Brain microvascular endothelial cell (primary cell): ENCODE results near the gene TCEANC2.

Experiments used
- DNase-seq: peaks from one replicate; pipeline ENCODE4 v3.0.0-alpha.2; 2020
- H3K27ac ChIP-seq: fragments of 250-450 bp; sonication (Bioruptor Pico); 2 replicates; pipeline ENCODE4 v1.5.1; 2020; ENCODE audit warnings: mild to moderate bottlenecking, moderate library complexity
- H3K27me3 ChIP-seq: fragments of 250-450 bp; sonication (Bioruptor Pico); replicated peaks from 2 replicates; pipeline ENCODE4 v1.5.1; 2020; ENCODE audit warnings: mild to moderate bottlenecking
- H3K36me3 ChIP-seq: fragments of 250-450 bp; sonication (Bioruptor Pico); replicated peaks from 2 replicates; pipeline ENCODE4 v1.5.1; 2020; ENCODE audit warnings: mild to moderate bottlenecking
- H3K4me3 ChIP-seq: 2 replicates; pipeline ENCODE4 v1.5.1; 2011; ENCODE audit warnings: low read depth, mild to moderate bottlenecking, control low read depth, low read length, moderate library complexity
- in situ Hi-C: cut with HindIII; loops from 2 replicates; pipeline ENCODE4 v1.10.0; 2017; ENCODE audit warnings: low sequenced_read_pairs, low pct_ligation_motif_present
- TF ChIP-seq, protein P1 (sequence below): IDR thresholded peaks from 2 replicates; pipeline ENCODE4 v1.5.1; 2011; ENCODE audit warnings: low read depth, mild to moderate bottlenecking, moderate library complexity, low read length, control low read depth, inconsistent platforms; ENCODE audit errors: missing control alignments

The TCEANC2 gene

DNA sequence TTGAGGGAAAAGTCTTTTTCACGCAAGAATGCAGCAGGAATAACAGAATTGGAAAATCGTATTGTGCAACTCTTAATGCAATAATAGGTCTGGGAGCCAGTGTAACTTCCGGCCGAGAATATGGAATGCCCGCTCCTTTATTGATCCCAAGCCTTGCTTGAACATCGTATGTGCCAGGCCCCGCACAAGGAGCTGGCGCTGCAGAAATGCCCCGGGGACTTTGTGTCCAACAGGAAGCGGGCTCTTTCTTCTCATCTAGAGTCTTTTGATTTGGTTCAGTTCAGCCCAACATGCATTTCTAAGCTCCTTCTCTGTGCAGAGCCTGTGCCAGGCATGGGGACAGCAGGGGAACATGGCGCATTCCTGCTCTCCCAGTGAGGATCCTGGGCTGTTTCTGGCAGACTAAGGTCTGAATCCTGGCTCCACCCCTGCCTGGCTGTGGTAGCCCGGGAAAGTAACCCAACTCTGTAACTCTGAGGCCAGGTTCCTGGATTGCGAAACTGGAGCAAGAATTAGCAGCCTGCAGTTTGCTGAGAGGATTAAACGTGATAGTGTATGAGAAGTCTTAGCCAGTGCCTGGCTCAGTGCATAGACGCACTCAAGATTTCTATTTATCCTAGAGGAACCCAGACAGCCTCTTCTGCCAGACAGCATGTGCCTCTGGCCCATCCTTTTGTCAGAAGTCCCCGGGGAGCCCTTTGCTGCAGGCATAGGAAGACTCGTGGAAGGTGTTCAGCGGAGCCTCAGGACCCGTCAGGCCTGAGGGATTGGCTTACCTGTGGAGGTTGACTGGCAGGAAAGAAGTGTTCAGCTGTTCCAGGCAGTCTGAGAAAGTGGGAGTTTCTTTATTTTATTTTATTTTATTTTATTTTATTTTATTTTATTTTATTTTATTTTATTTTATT, 100.4 kb downstream of the TCEANC2 start:
- peak; percentile 55 for DNase-seq
- in situ Hi-C loops: no loop called here
- Histone ChIP-seq H3K36me3 (no peaks in the 10 kb centered on the region), H3K27me3 (no peaks in the 10 kb centered on the region), H3K27ac (no peak overlapping the region), H3K4me3 (no peak overlapping the region)
- TF ChIP-seq, protein P1, sequence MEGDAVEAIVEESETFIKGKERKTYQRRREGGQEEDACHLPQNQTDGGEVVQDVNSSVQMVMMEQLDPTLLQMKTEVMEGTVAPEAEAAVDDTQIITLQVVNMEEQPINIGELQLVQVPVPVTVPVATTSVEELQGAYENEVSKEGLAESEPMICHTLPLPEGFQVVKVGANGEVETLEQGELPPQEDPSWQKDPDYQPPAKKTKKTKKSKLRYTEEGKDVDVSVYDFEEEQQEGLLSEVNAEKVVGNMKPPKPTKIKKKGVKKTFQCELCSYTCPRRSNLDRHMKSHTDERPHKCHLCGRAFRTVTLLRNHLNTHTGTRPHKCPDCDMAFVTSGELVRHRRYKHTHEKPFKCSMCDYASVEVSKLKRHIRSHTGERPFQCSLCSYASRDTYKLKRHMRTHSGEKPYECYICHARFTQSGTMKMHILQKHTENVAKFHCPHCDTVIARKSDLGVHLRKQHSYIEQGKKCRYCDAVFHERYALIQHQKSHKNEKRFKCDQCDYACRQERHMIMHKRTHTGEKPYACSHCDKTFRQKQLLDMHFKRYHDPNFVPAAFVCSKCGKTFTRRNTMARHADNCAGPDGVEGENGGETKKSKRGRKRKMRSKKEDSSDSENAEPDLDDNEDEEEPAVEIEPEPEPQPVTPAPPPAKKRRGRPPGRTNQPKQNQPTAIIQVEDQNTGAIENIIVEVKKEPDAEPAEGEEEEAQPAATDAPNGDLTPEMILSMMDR: no peak
